GM21515 (cell line): ENCODE results near the gene FAM20C.

Experiments
- ATAC-seq: cut with Tn5 transposase; IDR thresholded peaks from one replicate; pipeline ENCODE4 v1.9.1; 2021; ENCODE audit not compliant: unreplicated experiment

FAM20C gene

GRCh38 chr7:208130-208673 is 15.8 kb downstream of the FAM20C start:
- no peak for ATAC-seq

GRCh38 chr7:208816-209215 is 16.4 kb downstream of the FAM20C start:
- ATAC-seq, result no peak

GRCh38 chr7:209416-209815 is 17.0 kb downstream of the FAM20C start:
- no peak for ATAC-seq

GRCh38 chr7:209906-210305 is 17.5 kb downstream of the FAM20C start:
- no peak for ATAC-seq

- ATAC-seq, result no peak
Measured at GRCh38 chr7:210401-210925, 18.1 kb downstream of the FAM20C start.

GRCh38 chr7:211033-211714 is 18.8 kb downstream of the FAM20C start:
- ATAC-seq, result no peak

- ATAC-seq, result no peak
Measured at GRCh38 chr7:211715-212058, 19.3 kb downstream of the FAM20C start.

GRCh38 chr7:212754-213153 is 20.4 kb downstream of the FAM20C start:
- no peak for ATAC-seq

- ATAC-seq, result no peak
Measured at GRCh38 chr7:213324-213993, 21.1 kb downstream of the FAM20C start.

GRCh38 chr7:214410-215212 is 22.2 kb downstream of the FAM20C start:
- ATAC-seq, result no peak

- ATAC-seq, result no peak
Measured at GRCh38 chr7:216360-217300, 24.3 kb downstream of the FAM20C start.

- ATAC-seq, result no peak
Measured at GRCh38 chr7:217781-218180, 25.4 kb downstream of the FAM20C start.

- no peak for ATAC-seq
Measured at GRCh38 chr7:218316-218715, 25.9 kb downstream of the FAM20C start.

- no peak for ATAC-seq
Measured at GRCh38 chr7:218896-219580, 26.7 kb downstream of the FAM20C start.

GRCh38 chr7:219581-220150 is 27.3 kb downstream of the FAM20C start:
- ATAC-seq, result no peak

GRCh38 chr7:220151-220841 is 27.9 kb downstream of the FAM20C start:
- ATAC-seq, result no peak

- ATAC-seq, result no peak
Measured at GRCh38 chr7:221978-222715, 29.8 kb downstream of the FAM20C start.

- no peak for ATAC-seq
Measured at GRCh38 chr7:222716-223041, 30.3 kb downstream of the FAM20C start.
